ENCODE data around the gene EHBP1.
"Not testable (repeated sequence)": the region's sequence is repeated elsewhere in the genome, so short reads cannot be mapped to it uniquely, and the experiment has no call there.

The EHBP1 gene

GRCh38 chr2:63066838-63067237, 361.3 kb downstream of the EHBP1 start:
- no peak for DNase-seq (ENCODE audit: low read depth in 3 of 3)

- no peak for DNase-seq (ENCODE audit: low read depth in 3 of 3)
Measured at GRCh38 chr2:63071664-63072063, 366.2 kb downstream of the EHBP1 start.

- DNase-seq (ENCODE audit: low read depth in 3 of 3): no peak
Measured at GRCh38 chr2:63073994-63074393, 368.5 kb downstream of the EHBP1 start.

GRCh38 chr2:63074399-63074798, 368.9 kb downstream of the EHBP1 start:
- DNase-seq (ENCODE audit: low read depth in 3 of 3): not testable (repeated sequence)

- DNase-seq (ENCODE audit: low read depth in 3 of 3): no peak
Measured at GRCh38 chr2:63078852-63079606, 373.5 kb downstream of the EHBP1 start.

DNA sequence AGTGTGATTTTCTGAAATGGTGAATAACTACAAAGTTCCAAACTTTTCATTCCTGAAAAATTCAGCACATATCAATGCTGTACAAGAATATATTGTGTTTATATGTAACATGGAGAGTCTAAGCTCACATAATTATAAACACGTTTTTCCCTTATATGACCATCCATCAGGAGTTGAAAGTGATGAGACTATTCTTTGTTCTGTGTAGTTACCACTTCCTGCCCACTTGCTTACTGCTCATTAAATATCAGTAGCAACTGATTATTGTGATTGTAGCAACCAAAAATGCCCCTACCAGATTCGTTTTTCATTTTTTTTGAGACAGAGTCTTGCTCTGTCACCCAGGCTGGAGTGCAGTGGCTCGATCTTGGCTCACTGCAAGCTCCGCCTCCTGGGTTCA, 375.9 kb downstream of the EHBP1 start:
- DNase-seq (ENCODE audit: low read depth in 3 of 3): no peak

- DNase-seq (ENCODE audit: low read depth in 3 of 3): no peak
Measured at GRCh38 chr2:63086687-63087086, 381.2 kb downstream of the EHBP1 start.

- DNase-seq (ENCODE audit: low read depth in 3 of 3): no peak
Measured at GRCh38 chr2:63092401-63092800, 386.9 kb downstream of the EHBP1 start.

- DNase-seq (ENCODE audit: low read depth in 3 of 3): no peak
Measured at GRCh38 chr2:63092857-63093256, 387.3 kb downstream of the EHBP1 start.

- no peak for DNase-seq (ENCODE audit: low read depth in 3 of 3)
Measured at GRCh38 chr2:63093502-63093901, 388.0 kb downstream of the EHBP1 start.

All from stimulated activated CD4-positive, alpha-beta T cell treated with anti-CD3 and anti-CD28 coated beads, TNF-alpha, amount 100 ng/mL, for 48 hours (primary cell).